HFFc6 (cell line): ENCODE data around the gene SAPCD1. TPM values are rescaled to one million over a fixed set of nuclear protein-coding genes. Genes with fewer than 3 reads are reported as not detected.
"Not testable (repeated sequence)": the region's sequence is repeated elsewhere in the genome, so short reads cannot be mapped to it uniquely, and the experiment has no call there.

ENCODE experiments used
- DNase-seq: peaks from one replicate; pipeline ENCODE4 v3.0.0-alpha.2; 2018
- H3K27ac Mint-ChIP-seq: 2 replicates; pipeline ENCODE4 v1.8.0; 2020; ENCODE audit warnings: mild to moderate bottlenecking, mixed read lengths
- H3K27me3 Mint-ChIP-seq: 2 replicates; pipeline ENCODE4 v1.8.0; 2021; ENCODE audit warnings: mild to moderate bottlenecking, moderate library complexity, mixed read lengths; ENCODE audit not compliant: insufficient read depth
- H3K36me3 Mint-ChIP-seq: 2 replicates; pipeline ENCODE4 v1.8.0; 2021; ENCODE audit warnings: low read depth, mixed read lengths
- H3K4me1 Mint-ChIP-seq: 2 replicates; pipeline ENCODE4 v1.8.0; 2020; ENCODE audit warnings: low read depth, mixed read lengths
- H3K4me3 Mint-ChIP-seq: 2 replicates; pipeline ENCODE4 v1.8.0; 2020; ENCODE audit warnings: mild to moderate bottlenecking, moderate library complexity, mixed read lengths
- H3K9me3 Mint-ChIP-seq: 2 replicates; pipeline ENCODE4 v1.8.0; 2020; ENCODE audit warnings: mild to moderate bottlenecking, mixed read lengths
- total RNA-seq, 6 experiments: library from RNA; stranded (reverse); fragmentation: NEBNext Ultra II Directional; extraction: Animal tissue kit (Norgen Biotek cat#: 25700); gene quantifications; 2 replicates in 1 of 6; 3 replicates in 5 of 6; pipeline ENCODE4 v1.2.3, GENCODE V29; 2021
- TF ChIP-seq, protein P1 (sequence below): fragments of 200-600 bp; sonication (generic); IDR thresholded peaks from 2 replicates; pipeline ENCODE4 v1.5.0; 2021; ENCODE audit warnings: antibody characterized with exemption, mild to moderate bottlenecking

Gene SAPCD1
- total RNA-seq, 6 experiments from 2014 or later = 0.91 to 2.4 (median 1.3) TPM

DNA sequence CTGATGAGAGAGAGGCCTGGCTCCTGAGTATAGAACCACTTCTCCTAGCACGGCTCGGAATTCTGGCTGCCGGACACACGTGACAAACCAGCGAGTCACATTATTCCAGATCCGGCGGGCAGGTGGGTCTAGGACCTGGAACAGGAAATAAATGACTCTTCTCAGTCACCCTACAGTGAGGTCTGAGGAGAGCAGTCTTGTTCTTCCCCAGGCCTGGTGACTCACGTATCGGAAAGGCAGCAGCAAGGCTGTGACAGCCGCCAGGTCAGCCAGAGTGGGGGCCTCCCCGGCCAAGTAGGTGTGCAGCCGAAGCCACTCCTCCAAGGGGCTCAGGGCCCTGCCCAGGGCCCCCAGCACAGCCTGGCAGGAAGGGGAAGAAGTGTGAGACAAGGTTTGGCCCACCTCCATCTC lies 30.3 kb downstream of the SAPCD1 start:
- Mint-ChIP-seq H3K9me3 (no peaks in the 10 kb centered on the region), H3K27ac (peak overlapping the region; percentile 99), H3K36me3 (peaks cover 31% of the 10 kb centered on the region), H3K27me3 (peaks cover 5% of the 10 kb centered on the region; the same call in 1 of the 2 replicates), H3K4me1 (peaks cover 38% of the 10 kb centered on the region), H3K4me3 (peak overlapping the region; percentile 86)
- TF ChIP-seq, protein P1, sequence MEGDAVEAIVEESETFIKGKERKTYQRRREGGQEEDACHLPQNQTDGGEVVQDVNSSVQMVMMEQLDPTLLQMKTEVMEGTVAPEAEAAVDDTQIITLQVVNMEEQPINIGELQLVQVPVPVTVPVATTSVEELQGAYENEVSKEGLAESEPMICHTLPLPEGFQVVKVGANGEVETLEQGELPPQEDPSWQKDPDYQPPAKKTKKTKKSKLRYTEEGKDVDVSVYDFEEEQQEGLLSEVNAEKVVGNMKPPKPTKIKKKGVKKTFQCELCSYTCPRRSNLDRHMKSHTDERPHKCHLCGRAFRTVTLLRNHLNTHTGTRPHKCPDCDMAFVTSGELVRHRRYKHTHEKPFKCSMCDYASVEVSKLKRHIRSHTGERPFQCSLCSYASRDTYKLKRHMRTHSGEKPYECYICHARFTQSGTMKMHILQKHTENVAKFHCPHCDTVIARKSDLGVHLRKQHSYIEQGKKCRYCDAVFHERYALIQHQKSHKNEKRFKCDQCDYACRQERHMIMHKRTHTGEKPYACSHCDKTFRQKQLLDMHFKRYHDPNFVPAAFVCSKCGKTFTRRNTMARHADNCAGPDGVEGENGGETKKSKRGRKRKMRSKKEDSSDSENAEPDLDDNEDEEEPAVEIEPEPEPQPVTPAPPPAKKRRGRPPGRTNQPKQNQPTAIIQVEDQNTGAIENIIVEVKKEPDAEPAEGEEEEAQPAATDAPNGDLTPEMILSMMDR = no peak
- DNase-seq = peak; percentile 67

DNA sequence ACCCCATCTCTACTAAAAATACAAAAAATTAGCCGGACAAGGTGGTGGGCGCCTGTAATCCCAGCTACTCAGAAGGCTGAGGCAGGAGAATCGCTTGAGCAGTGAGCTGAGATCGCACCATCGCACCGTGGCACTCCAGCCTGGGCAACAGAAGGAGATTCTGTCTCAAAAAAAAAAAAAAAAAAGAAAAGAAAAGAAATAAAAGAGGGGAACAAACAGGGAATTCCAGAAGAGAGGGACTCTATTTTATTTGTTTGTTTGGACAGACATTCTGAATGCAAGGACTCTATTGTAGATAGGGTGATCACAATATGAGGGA lies 31.4 kb downstream of the SAPCD1 start:
- Mint-ChIP-seq H3K4me1 (peaks cover 38% of the 10 kb centered on the region), H3K36me3 (peaks cover 31% of the 10 kb centered on the region), H3K27ac (peak overlapping the region; percentile 99)

DNA sequence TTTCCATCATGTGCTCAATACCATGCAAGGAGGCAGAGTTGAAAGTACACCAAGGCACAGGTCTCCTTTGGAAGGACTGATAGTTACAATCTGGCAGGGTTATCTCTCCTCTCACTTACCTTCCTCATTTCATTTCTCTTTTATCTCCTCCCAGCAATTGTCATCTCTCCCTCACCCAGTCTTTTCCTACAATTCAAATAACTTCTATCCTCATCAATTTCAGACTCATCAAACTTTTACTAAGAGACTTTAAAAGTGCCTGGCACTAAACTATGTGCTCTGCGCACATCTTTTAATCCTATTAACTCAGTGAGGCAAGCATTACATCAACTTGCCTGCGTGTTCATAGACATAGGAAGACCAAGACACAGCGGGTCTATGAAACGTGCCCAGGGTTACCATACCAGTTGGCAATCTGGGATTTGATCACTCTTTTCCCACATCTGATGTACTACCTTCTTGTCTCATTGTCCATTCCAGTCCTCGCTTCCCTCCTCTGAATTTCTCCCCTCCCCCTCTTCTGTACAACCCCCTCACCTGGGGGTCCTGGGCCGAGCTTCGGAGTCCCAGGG lies 31.9 kb downstream of the SAPCD1 start:
- peaks cover 5% of the 10 kb centered on the region; the same call in 1 of the 2 replicates for H3K27me3 Mint-ChIP-seq
- peak overlapping the region; percentile 99 for H3K27ac Mint-ChIP-seq
- peak overlapping the region; percentile 86 for H3K4me3 Mint-ChIP-seq
- no peaks in the 10 kb centered on the region for H3K9me3 Mint-ChIP-seq
- peaks cover 38% of the 10 kb centered on the region for H3K4me1 Mint-ChIP-seq
- peak; percentile 41 for DNase-seq
- peaks cover 31% of the 10 kb centered on the region for H3K36me3 Mint-ChIP-seq
- TF ChIP-seq, protein P1 = no peak

More for the DNA sequence above, 31.4 kb downstream of the SAPCD1 start:
- DNase-seq, H3K27me3 Mint-ChIP-seq, H3K9me3 Mint-ChIP-seq: not testable (repeated sequence)
- H3K4me3 Mint-ChIP-seq = peak overlapping the region; percentile 86

DNA sequence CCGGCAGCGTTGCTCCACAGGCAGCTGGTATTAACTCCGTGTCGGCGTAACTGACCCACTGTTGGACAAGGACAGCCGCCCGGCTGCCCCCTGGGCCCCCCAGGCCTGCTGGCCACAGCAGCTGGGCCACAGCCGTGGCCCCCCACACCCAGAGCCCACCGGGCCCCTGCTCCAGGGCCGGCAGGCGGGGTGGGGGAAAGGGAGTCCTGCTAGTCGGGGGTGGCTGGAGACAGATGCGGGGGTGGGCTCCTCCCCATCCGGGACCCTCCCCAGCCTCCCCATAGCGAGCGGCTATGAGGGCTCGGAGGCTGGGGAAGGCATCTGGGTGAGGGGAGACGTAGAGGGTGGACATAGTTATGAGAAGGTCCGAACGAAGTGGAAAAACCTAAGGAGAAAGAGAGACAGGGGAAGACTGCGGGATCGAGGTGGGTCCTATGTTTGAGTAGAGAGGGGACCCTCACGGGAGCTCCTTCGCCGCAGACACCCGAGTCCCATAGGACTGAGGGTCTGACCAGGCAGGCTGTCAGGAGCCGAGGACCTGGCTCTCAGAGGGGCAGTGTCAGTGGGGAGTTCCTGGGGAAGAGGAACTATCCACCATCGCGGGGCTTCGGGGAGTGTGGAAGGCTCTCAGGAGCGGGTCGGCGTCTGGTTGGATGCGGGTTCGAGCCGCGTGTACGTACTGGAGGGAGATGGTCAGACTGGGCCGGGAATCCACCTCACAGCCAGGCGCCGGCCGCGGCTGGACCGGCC lies 32.6 kb downstream of the SAPCD1 start:
- peaks cover 5% of the 10 kb centered on the region; the same call in 1 of the 2 replicates for H3K27me3 Mint-ChIP-seq
- H3K27ac Mint-ChIP-seq = peak overlapping the region; percentile 99
- H3K36me3 Mint-ChIP-seq = peaks cover 31% of the 10 kb centered on the region
- no peaks in the 10 kb centered on the region for H3K9me3 Mint-ChIP-seq
- peak overlapping the region; percentile 86 for H3K4me3 Mint-ChIP-seq
- H3K4me1 Mint-ChIP-seq = peaks cover 38% of the 10 kb centered on the region
- TF ChIP-seq, protein P1 = no peak
- DNase-seq = peak; percentile 39

DNA sequence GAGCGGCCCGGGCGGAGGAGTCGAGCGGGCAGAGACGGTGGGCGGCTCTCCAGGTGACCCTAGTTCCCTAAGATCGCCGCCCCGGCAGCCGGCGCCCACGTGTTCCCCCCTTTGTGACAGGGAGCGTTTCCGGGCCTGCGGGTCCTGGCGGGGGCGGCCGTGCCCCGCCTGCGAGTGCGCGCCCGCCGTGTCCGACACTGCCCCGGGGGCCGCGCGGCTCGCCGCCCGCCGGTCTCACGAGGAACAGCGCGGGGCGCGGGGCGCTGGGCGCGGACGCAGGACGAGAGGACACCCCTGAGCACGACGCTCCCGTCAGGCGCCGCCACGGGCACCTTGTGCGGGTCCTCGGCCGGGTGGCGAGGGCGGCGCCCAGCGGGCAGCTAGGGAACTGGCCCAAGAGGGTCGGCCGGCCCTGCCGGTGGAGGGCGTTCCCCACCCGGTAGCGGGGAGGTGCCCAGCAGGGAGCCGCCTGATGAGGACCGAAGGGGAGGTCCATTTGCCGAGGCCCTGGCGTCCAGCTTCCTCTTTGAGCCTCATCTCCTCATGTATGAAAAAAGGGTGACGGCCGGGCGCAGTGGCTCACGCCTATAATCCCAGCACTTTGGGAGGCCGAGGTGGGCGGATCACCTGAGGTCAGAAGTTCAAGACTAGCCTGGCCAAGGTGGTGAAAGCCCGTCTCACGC lies 33.3 kb downstream of the SAPCD1 start, which contains the start of gene VARS1:
TSS of gene VARS1 (minus strand) at position 137 of the 683 bp plus-strand sequence. CDS start 535 bp downstream, outside the sequence.
- Mint-ChIP-seq H3K27me3 (peaks cover 5% of the 10 kb centered on the region; the same call in 1 of the 2 replicates), H3K9me3 (no peaks in the 10 kb centered on the region), H3K27ac (peak within 1 kb of the TSS; percentile 99), H3K4me3 (peak within 1 kb of the TSS; percentile 86), H3K36me3 (peaks cover 27% of the 10 kb centered on the region), H3K4me1 (peaks cover 35% of the 10 kb centered on the region)
- peak; percentile 85 for DNase-seq
- TF ChIP-seq, protein P1 = peak; percentile 88
